Large intestine (tissue), 3 donors: ENCODE measurements around the gene TAF1C. TPM values are rescaled to one million over a fixed set of nuclear protein-coding genes. Genes with fewer than 3 reads are reported as not detected.

ENCODE experiments used
- DNase-seq, 2 donors: peaks; one replicate each; pipeline versions ENCODE4 v3.0.0 to v3.0.0-alpha.2; 2013
- H3K27ac ChIP-seq: one replicate; pipeline ENCODE4 v1.5.1; 2013; ENCODE audit warnings: low read length
- H3K27me3 ChIP-seq: 2 replicates; pipeline ENCODE4 v1.6.1; 2013; ENCODE audit warnings: low read length; ENCODE audit not compliant: control insufficient read depth, insufficient read depth
- H3K36me3 ChIP-seq: 2 replicates; pipeline ENCODE4 v1.6.1; 2013; ENCODE audit warnings: low read length; ENCODE audit not compliant: control insufficient read depth, insufficient read depth
- H3K4me1 ChIP-seq: one replicate; pipeline ENCODE4 v1.6.1; 2013; ENCODE audit warnings: low read length; ENCODE audit not compliant: control insufficient read depth, insufficient read depth
- H3K4me3 ChIP-seq: one replicate; pipeline ENCODE4 v1.5.1; 2013; ENCODE audit warnings: low read length
- H3K9me3 ChIP-seq: one replicate; pipeline ENCODE4 v1.6.1; 2013; ENCODE audit warnings: mild to moderate bottlenecking, low read depth, low read length, moderate library complexity; ENCODE audit not compliant: control insufficient read depth
- WGBS: methylation state at CpG from one replicate; pipeline ENCODE4 v1.1.5; 2013; ENCODE audit warnings: low lambda C conversion rate; ENCODE audit not compliant: insufficient coverage; 5-methylcytosine and 5-hydroxymethylcytosine counted together
- polyA plus RNA-seq: library from polyadenylated mRNA; unstranded; fragments of 120-200 nt; gene quantifications from one replicate; pipeline ENCODE4 v1.2.1, GENCODE V29; 2013

The TAF1C gene
- polyA plus RNA-seq, 1 donor, result 46.7 TPM

GRCh38 chr16:84196727-84197394 is 10.0 kb upstream of the TAF1C start:
- Histone ChIP-seq H3K4me1 (no peaks in the 10 kb centered on the region), H3K4me3 (no peak overlapping the region), H3K36me3 (no peaks in the 10 kb centered on the region), H3K9me3 (no peaks in the 10 kb centered on the region), H3K27ac (no peak overlapping the region), H3K27me3 (peaks cover 5% of the 10 kb centered on the region)
- DNase-seq, result no peak
- 80% methylated on average over 3 of the region's 16 CpGs for WGBS

- Histone ChIP-seq H3K27me3 (peaks cover 5% of the 10 kb centered on the region), H3K9me3 (no peaks in the 10 kb centered on the region), H3K4me3 (no peak overlapping the region), H3K36me3 (no peaks in the 10 kb centered on the region), H3K4me1 (no peaks in the 10 kb centered on the region), H3K27ac (no peak overlapping the region)
- no peak for DNase-seq
- WGBS, result no CpG with 5 or more reads among the region's 16 CpGs
Measured at GRCh38 chr16:84196101-84196500, 9.2 kb upstream of the TAF1C start.

- no peaks in the 10 kb centered on the region for H3K9me3 ChIP-seq
- WGBS, result no CpG with 5 or more reads among the region's 38 CpGs
- H3K36me3 ChIP-seq, result no peaks in the 10 kb centered on the region
- H3K27ac ChIP-seq, result no peak overlapping the region
- DNase-seq, result no peak
- peaks cover 5% of the 10 kb centered on the region for H3K27me3 ChIP-seq
- no peaks in the 10 kb centered on the region for H3K4me1 ChIP-seq
- H3K4me3 ChIP-seq, result no peak overlapping the region
Measured at GRCh38 chr16:84195201-84196093, 8.6 kb upstream of the TAF1C start.

- Histone ChIP-seq H3K9me3 (no peaks in the 10 kb centered on the region), H3K27ac (no peak overlapping the region), H3K27me3 (peaks cover 5% of the 10 kb centered on the region), H3K4me1 (no peaks in the 10 kb centered on the region), H3K36me3 (no peaks in the 10 kb centered on the region), H3K4me3 (no peak overlapping the region)
- WGBS, result 59% methylated on average over 4 of the region's 34 CpGs
- DNase-seq, result no peak
Measured at GRCh38 chr16:84194470-84195200, 7.8 kb upstream of the TAF1C start.

- no CpG with 5 or more reads among the region's 11 CpGs for WGBS
- no peak overlapping the region for H3K4me3 ChIP-seq
- H3K4me1 ChIP-seq, result no peaks in the 10 kb centered on the region
- H3K27me3 ChIP-seq, result peaks cover 3% of the 10 kb centered on the region
- no peaks in the 10 kb centered on the region for H3K9me3 ChIP-seq
- no peak overlapping the region for H3K27ac ChIP-seq
- no peak for DNase-seq
- no peaks in the 10 kb centered on the region for H3K36me3 ChIP-seq
Measured at GRCh38 chr16:84194018-84194417, 7.2 kb upstream of the TAF1C start.

- WGBS, result no CpG with 5 or more reads among the region's 7 CpGs
Measured at GRCh38 chr16:84193480-84193879, 6.6 kb upstream of the TAF1C start.

GRCh38 chr16:84191466-84191865 is 4.6 kb upstream of the TAF1C start:
- Histone ChIP-seq H3K4me3 (no peak overlapping the region), H3K27ac (no peak overlapping the region), H3K4me1 (no peaks in the 10 kb centered on the region), H3K36me3 (no peaks in the 10 kb centered on the region), H3K27me3 (no peaks in the 10 kb centered on the region), H3K9me3 (no peaks in the 10 kb centered on the region)
- no CpG with 5 or more reads among the region's 16 CpGs for WGBS
- no peak for DNase-seq

More at GRCh38 chr16:84193480-84193879, 6.6 kb upstream of the TAF1C start:
- H3K27me3 ChIP-seq, result no peaks in the 10 kb centered on the region
- H3K36me3 ChIP-seq, result no peaks in the 10 kb centered on the region
- DNase-seq, result no peak
- H3K27ac ChIP-seq, result no peak overlapping the region
- no peaks in the 10 kb centered on the region for H3K4me1 ChIP-seq
- no peaks in the 10 kb centered on the region for H3K9me3 ChIP-seq
- H3K4me3 ChIP-seq, result no peak overlapping the region

- Histone ChIP-seq H3K27me3 (no peaks in the 10 kb centered on the region), H3K27ac (no peak within 1 kb of the TSS), H3K4me1 (peaks cover 4% of the 10 kb centered on the region), H3K9me3 (no peaks in the 10 kb centered on the region), H3K4me3 (no peak within 1 kb of the TSS), H3K36me3 (no peaks in the 10 kb centered on the region)
- WGBS, result no CpG with 5 or more reads among the region's 47 CpGs
- DNase-seq, result no peak
Measured at GRCh38 chr16:84190731-84191388, 4.0 kb upstream of the TAF1C start, which contains the start of gene ADAD2. Gene ADAD2, plus strand, starts transcription at chr16:84191157. Its CDS starts 74 bp downstream, at chr16:84191231.

GRCh38 chr16:84184775-84185174 is 2.1 kb downstream of the TAF1C start:
- peaks cover 3% of the 10 kb centered on the region for H3K9me3 ChIP-seq
- WGBS, result no CpG with 5 or more reads among the region's 10 CpGs
- H3K4me1 ChIP-seq, result peaks cover 4% of the 10 kb centered on the region
- DNase-seq, result no peak
- no peak overlapping the region for H3K27ac ChIP-seq
- H3K4me3 ChIP-seq, result no peak overlapping the region
- H3K27me3 ChIP-seq, result no peaks in the 10 kb centered on the region
- H3K36me3 ChIP-seq, result peaks cover 47% of the 10 kb centered on the region
